ENCODE data around the gene RPS17.

The RPS17 gene

DNA sequence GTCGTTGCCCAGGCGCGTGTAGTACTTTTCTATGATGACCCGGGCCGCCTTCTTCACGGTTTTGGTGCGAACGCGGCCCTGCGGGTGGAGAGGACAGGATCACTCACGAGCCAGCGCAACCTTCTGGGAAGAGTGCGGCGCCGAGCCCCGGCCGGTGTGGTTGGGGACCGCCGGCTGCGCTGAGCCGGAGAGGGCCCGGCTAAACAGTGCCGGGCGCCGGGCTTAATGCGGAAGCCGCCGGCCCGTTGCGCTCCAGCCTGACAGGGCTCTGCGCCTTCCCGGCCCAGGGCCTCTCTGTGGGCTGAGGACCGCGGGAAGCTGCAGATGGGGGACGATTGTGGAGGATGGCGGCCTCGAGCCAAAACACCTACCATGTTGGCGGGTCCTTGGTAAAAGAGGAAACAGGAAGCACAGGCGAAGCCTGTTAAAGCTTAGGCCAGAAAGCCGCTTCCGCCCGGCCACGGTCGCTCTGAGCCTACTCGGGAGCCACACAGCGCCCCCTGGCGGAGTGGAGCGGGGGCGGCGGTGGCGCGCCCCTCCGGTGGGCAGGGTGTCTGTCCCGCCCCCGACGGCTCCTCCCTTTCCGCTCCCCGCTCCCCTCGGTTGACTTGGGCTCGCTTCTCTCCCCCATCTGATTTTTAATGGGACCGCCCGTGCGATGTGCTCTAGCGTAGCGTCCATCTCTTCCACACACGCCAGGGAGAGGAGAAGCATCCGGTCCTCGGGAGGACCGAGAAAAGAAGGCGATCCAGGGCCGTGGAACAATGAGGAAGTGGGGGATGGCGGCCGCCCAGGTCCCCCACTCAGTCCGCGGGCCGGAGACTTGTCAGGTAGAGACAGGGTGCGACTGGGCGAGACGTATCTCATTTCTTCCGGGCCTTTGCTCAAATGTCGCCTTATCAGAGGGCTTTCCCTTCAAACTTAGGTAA, at the start of gene RPS17:
Gene RPS17, minus strand, starts transcription at position 403 of the 929 bp plus-strand sequence. Its CDS starts 29 bp downstream, at position 374.
- DNase-seq (ENCODE audit: low read depth in 2 of 3, low spot score in 1 of 3), result peak; percentile 96

DNA sequence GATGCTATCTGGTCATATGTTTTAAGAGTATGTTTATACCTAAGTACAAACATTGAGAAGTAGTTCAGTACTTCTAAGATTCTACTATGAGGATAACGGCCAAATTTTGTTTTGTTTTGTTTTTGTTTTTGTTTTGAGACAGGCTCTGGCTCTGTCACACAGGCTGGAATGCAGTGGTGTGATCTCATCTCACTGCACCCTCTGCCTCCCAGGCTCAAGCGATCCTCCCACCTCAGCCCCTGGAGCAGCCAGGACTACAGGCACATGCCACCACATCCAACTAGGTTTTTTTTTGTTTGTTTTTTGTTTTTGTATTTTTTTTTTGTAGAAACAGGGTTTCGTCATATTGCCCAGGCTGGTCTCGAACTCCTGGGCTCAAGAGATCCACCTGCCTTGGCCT, 47.5 kb upstream of the RPS17 start:
- no peak for DNase-seq (ENCODE audit: low read depth in 2 of 3, low spot score in 1 of 3)

DNA sequence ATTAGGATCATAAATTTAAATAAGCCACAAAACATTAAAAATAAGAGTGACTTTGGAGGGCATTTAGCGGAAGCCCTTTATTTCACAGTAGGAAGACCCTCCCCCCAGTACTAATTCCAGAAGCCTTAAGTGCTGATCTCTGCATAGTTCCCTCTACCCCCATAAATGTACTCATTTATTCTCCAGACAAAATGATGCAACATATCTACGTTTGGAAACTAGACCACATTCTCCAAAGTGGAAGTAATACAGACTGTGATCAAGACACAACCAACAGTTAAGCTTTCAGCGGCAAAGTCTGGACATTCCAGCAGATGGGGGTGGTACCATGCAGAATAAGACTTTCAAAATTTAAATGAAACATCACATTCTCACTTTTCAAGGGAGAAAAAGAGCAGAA, 44.8 kb upstream of the RPS17 start:
- DNase-seq (ENCODE audit: low read depth in 2 of 3, low spot score in 1 of 3), result no peak

DNA sequence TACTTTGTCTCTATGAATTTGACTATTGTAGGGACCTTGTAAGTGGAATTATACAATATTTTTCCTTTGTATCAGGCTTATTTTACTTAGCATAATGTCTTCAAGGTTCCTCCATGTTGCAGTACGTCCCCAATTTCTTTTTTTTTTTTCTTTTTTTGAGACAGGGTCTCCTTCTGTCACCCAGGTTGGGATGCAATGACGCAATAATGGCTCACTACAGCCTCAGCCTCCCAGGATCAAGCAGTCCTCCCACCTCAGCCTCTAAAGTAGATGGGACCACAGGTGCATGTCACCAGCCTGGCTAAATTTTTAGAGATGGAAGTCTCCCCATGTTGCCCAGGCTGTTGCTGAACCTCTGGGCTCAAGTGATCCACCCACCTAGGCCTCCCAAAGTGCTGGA, 40.5 kb upstream of the RPS17 start:
- DNase-seq (ENCODE audit: low read depth in 2 of 3, low spot score in 1 of 3), result no peak

DNA sequence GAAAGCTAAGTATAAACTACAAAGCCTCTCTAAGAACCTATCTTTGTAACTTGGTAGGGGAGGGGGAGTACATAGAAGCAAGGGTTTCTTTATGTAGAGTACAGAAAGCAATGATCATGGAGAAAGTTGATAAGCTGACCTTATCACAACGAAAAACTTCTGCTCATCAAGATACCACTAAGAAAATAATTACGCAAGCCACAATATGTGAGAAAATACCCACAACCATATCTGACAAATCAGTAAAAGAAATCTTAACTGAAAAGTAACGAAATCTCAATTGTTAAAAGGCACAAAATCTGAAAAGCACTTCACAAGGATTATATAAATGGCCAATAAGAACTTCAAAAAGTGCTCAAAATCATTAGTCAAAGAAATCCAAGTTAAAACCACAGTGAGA, 35.1 kb upstream of the RPS17 start:
- no peak for DNase-seq (ENCODE audit: low read depth in 2 of 3, low spot score in 1 of 3)

DNA sequence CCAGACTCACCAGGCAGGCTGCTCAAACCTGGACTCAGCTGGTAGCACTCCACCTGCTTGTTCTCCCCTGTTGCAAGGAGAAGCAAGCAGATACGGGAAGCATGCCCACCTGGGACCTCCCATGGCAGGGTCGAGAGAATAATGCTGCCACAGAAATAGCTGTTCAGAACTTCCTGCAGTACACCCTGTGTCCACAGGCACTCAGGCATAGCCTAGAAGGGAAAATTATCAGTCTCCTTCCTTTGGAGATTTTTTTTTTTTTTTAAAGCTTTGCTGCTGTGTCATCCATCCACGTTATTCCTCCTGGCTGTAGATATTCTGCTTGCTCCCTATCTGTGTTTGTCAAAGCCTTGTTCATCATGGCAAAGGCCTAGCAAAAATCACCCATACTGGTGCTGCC, 32.7 kb upstream of the RPS17 start:
- DNase-seq (ENCODE audit: low read depth in 2 of 3, low spot score in 1 of 3), result no peak

DNA sequence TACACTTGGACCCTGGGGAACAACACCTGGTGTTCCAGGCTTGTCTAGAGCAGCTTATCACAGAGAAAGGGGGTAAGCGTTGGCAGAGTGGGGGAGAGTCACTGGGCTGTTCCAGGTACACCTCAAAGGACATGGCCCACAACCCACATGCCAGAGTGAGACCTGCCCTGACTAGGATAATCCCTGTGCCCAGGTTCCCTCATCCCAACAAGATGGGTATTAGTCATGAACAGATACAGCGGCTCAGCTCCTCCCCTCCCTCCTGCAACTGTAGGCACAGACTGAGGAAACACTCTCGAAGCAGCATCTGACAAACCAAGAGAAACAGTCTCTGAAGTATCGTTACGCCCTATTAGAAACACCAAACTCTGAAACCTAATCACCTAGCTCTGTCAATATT, 32.1 kb upstream of the RPS17 start:
- DNase-seq (ENCODE audit: low read depth in 2 of 3, low spot score in 1 of 3), result no peak

DNA sequence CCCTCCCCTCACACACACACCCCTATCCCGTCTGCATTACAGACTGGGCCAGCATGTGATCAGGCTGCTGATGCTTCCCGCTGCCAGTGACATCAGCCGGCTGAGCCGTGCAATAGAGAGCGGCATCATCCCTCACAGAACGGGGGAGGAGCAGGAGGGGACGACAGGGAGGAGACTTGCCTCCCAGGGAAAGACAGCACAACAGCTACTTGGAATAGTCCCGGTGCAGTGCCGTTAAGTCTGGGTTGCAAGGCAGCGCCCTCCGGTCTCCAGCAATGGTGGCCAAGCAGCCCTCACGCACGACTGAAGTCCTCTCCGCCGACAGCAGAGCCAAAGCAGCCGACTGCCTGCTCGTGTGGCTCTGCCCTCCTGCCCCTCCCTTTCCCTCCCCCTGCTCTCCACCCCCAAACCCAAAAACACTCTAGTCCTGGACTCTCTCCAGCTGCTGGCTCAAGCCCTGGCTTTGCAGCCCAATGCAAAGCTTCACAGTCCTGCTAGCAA, 31.5 kb upstream of the RPS17 start:
- no peak for DNase-seq (ENCODE audit: low read depth in 2 of 3, low spot score in 1 of 3)

DNA sequence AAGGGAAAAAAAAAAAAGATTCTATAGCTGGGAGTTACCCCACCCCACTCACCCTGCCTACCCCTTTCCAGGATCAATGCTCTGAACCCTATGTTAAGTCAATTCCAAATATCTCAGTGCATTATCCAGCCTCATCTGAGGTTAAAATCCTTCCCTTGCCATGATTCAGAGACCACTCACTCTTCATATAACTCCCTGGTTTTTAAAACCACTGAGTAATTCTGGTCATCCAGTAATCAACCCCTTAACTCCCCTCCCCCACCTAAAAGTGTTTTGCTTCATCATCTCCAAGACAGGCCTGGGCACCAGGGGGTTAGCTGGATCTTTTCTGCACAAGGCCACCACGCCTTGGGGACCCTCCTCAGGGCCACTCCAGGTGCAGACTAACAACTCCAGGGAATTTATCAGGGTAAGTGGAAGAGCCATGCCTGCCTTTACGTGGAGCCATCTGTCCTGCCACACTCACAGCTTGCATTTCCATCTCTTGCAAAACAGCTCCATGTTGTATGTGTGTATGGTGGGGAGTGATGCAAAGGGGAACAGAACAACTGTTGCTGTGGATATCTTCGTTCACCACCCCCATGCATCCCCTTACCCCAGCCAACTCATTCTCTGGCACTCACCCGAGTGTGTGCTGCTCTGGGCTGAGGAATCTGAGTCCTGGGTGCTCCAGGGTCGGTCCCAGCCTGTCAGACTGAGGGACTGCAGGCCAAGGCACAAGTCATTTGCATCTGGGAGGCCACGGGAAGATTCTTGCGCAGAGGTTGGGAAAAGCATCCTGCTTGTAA, 30.7 kb upstream of the RPS17 start:
- DNase-seq (ENCODE audit: low read depth in 2 of 3, low spot score in 1 of 3), result no peak

DNA sequence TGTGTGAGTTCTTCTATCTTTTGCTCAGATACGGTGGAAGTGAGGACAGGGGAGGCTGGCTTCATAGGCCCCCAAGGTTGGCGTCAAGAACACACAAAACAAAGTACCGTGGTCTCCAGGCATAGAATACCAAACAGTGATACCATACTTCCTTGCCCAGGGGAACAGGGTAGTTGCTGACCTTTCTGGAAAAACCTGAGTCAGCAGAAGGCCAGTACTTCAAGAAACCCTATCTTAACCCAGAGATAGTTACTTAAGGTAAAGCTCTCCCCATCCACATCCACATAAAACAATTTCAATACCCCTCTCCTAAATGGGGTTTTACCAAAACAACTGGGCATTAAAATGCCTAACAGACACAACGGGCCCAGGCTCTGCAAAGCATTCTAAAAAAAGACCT, 29.6 kb upstream of the RPS17 start:
- no peak for DNase-seq (ENCODE audit: low read depth in 2 of 3, low spot score in 1 of 3)

DNA sequence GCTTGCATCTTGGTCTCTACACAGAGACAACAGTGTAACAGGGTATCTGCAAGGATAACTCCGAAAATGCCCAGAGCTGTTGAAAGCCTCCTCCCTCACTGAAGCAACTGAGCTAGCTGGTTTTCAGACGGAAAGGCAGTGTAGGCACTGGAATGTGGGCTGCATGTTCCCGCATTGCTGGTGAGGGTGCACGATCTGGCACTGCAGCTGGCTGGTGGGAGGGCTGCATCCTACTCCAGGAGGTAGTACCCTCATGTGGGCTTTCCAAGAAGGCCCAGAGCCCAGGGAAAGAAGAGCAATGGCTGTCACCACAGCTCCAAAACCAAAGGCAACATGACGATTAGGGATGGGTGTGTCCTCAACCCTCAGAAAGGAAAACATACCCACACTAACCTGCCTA, 28.7 kb upstream of the RPS17 start:
- DNase-seq (ENCODE audit: low read depth in 2 of 3, low spot score in 1 of 3), result no peak

DNA sequence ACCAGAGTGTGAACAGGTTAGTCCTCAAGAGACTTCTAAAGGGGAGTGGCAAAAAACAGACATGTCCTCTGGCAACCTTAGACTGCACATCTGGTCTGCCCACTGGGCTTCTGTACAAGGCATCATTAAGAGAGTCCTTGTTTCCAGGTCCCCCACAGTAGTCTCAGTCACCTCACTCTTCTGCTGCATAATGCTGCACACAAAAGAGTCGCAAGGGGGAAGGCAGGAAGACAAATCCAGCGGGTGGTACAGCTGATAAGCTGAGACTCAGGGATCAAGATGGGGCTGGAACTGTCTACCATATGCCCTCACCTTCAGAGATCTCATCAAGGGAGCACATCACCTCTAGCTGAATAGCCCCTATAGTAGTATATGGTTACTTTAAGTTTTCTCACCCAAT, 27.4 kb upstream of the RPS17 start:
- DNase-seq (ENCODE audit: low read depth in 2 of 3, low spot score in 1 of 3), result no peak

DNA sequence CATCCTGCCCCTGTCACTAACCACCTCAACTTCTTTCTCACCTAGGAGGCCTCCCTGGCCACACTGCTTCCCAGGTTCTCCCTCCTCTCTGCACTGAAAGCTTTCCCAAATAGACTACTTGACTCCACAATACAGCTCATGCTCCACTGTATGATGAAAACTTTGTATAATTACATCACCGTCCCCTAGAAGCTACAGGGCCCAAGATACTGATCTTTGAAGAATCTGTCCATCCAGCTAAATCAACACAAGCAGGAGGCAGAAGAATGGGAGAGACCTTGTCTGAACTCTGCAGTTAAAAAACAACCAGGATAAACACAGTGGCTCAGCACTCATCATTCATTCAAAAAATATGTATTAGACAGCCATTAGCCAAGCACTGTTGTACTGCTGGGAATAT, 26.4 kb upstream of the RPS17 start:
- DNase-seq (ENCODE audit: low read depth in 2 of 3, low spot score in 1 of 3), result no peak

DNA sequence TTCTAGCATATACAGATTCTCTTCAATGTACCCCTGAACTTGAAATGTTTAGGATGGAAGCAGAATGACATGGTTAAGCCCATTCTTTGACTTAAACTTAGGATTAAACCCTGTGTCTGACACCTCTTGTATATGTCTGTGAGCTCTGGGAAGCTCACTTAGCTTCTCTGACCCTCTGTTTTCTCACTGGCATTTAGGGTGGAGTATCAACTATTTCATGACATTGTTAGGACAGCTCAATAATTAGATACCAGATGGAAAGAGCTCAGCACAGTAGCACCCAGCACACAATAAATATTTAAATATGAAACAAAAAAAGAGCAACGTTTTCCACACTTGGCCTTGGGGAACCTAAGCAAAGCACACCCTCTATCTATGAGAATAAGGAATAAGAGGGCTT, 18.2 kb upstream of the RPS17 start:
- DNase-seq (ENCODE audit: low read depth in 2 of 3, low spot score in 1 of 3), result no peak

DNA sequence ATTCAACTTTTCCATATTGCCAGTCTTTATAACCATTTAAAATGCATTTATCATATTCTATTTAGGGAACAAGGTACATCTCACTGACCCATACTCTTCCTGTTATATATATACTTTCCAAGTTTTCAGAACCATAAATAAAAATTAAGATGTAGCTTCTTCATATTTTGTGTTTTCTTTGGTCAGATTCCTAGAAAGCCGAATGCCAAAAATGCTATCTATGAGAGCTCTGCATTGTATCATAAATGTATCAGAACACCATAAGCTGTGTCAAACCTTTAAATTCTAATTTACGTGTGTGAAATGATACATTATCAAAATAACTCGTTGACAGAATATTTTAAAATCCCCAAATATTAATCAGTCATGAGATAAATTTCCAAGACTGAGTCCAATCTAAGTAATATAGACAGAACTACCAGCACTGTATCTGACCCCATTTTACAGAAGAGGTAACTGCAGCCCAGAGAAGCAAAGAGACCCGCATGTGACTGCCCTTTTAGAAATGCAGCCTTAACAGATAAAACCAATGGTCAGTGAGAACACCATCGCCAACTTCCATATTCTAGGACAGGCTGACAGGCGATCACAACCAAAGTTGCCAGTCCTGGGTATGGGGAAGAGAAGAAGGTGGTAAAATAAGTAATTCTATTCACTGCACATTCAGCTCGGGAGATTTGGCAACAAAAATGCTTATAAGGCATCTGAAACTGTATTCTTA, 16.2 kb upstream of the RPS17 start:
- no peak for DNase-seq (ENCODE audit: low read depth in 2 of 3, low spot score in 1 of 3)

DNA sequence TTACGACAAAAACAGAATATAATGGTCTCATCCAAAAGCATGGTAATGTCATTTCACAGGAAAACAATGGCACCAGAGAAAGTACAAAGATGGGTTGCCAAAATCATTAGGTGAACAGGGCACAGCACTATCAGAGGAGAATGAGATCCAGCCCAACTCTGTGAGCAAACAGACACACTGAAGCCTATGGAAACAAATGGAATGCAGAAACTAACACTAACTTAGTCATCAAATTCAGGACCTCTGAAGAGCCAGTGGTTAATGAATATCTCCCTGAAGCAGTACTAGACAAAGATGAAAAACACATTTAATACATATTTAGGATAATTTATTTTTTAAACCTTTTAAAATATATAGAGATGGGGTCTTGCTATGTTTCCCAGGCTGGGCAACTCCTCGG, 14.6 kb upstream of the RPS17 start:
- no peak for DNase-seq (ENCODE audit: low read depth in 2 of 3, low spot score in 1 of 3)

DNA sequence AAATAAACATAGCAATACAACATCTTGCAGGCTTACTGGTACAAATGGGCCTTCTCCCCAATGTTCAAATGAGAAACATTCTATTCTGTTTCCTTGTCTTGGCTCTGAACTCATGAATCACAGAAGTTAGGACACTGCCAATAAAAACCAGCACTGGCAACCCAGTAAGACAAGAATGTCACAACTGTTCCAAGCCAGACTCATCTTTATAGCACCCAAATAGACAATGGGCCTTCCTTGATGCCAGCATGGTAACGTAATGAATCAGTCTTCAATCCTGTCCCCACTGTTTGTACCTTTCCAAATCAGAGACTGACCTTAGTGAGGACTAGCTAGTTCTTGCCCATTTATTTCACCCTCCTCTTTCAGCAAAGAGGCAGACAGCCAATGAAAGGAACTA, 14.1 kb upstream of the RPS17 start:
- no peak for DNase-seq (ENCODE audit: low read depth in 2 of 3, low spot score in 1 of 3)

DNA sequence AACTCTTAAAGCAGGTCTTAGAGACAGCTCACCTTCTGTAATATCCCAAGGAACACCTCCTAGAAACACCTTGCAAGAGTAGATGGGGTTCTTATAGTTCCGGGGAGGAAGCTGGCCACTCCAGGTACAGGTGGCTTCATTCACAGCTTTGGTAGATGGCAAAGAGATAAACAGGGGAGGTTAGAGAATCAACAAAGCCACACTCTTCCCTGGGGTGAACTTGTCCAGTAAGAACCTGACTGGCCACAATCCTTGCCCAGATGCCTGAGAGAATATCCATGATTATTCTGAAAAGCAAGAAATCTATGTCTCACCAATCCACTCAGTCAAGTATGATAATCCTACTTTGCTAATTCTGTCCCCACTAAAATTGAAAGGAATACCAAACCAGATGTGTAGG, 13.6 kb upstream of the RPS17 start:
- no peak for DNase-seq (ENCODE audit: low read depth in 2 of 3, low spot score in 1 of 3)

DNA sequence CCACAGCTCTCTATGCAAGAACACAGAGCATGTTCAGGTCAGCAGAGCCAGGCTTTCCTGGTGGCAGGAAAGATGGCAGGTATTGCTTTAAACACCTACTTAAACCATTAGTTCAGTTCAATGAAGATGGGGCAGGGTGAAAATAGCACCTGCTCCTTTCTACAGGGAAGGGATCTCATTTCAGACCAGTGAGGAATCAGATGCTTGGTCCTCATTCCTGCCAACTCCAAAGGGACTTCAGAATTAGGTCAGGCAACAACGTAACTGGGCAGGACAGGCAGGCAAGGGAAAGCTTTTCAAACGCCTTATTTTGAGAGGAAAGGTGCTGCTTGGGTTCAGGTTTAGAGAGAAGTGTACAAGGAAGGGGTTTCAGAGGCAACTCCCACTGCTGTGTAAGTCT, 12.6 kb upstream of the RPS17 start:
- DNase-seq (ENCODE audit: low read depth in 2 of 3, low spot score in 1 of 3), result no peak

DNA sequence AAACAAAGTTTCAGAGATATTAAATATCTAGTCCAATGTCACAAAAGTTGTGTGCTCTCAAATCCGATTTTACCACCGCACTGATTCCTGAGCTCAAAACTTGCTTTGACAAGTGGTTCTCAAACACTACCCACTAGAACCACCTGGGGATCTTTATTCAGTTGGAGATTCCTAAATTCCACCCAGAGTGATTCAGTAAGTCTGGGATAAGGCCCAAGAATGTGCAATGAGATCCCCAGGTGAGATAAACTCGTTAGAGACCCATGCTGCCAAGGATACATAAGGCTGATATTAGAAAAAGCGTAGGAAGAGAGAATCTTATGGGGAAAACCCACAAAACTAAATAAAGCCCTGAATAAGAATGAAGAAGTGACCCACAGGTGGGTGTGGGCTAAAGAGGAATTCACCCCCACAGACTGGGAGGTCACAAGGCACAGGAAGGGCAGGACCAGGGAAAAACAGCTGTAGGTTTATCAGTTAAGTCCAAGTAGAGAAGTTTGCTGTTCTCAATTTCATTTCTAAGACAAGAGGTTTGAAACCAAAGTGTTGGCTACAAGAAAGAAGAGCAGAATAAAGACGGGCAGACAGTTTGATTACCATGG, 11.5 kb upstream of the RPS17 start:
- DNase-seq (ENCODE audit: low read depth in 2 of 3, low spot score in 1 of 3), result no peak

DNA sequence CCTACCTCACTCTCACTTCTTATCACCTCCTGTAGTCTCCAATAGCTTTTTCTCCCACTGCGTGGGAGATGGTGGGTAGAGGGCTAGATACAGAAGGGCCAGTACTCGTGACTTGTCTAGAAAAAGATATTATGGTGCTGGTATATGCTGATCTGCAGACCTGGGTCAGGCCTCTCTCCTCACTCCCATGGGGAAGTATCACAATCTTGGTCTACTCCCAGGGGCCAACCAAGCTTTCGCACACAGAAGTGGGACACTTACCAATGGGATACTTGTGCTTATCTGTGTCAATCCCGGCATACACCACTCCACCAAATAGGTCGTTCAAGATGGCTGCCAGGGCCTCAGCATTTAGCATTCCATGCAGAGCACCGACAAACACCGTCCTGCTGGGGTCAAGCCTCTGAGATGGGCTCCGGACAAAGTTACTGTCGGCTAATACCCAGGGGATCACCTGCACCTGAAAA, 9.0 kb upstream of the RPS17 start:
- DNase-seq (ENCODE audit: low read depth in 2 of 3, low spot score in 1 of 3), result no peak
